Ramos (cell line): Measurements from ENCODE around the gene C10orf105.

Experiments used
- in situ Hi-C: fragments of 300-500 bp; cut with MboI; formaldehyde crosslinking; loops from one replicate; pipeline ENCODE4 v1.14.3; 2022; ENCODE audit warnings: low sequenced_read_pairs; ENCODE audit not compliant: unreplicated experiment

Gene C10orf105

DNA sequence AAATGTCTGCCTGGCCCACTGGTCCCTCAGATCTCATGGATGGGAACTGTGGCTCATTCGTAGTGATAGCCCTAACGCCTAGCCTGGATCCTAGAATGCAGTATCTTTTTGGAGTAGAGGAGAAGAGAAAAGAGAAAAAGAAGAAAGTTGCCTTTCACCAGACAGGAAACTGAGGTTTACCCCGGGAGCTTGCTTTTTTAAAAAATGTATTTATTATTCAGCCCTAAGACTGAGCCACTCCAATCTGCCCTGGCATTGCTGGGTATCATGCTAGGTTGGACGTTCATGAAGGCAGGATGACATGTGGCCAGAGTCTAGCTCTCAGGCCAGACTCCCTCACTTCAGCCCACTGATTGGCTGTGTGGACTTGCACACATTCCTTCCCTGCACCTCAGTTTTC lies 21.5 kb upstream of the C10orf105 start:
- in situ Hi-C loops, result loop anchor here (25.0 kb wide), 1 partner anchor 1254 kb away; the partner anchor contains the start of gene PALD1

DNA sequence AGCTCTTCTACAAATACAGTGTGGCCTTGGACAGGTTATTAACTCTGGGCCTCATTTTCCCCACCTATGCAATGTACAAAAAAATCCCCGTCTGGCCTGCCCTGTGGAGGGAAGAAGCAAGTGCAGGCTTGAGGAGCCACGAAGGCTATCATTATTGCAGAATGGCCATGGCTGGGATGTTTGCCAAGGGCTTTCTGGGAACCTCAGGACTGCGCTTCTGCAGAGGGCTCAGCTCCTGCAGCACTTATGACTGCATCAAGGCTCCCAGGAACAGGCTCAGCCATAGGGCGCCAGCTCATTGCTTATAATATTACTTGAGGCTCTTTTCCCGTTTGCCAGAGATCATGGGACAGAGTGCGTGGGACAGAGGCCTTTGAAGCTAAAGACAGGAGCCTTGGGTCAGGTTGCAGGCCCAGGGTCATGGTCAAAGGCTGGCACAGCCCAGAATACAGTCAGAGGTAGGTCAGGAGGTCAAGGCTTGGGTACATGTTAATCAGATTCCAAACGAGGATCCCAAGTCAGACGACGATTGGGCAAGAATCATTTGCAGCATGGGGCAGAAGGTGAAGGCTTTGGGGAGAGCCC lies 20.6 kb upstream of the C10orf105 start:
- in situ Hi-C loops, result loop anchor here (25.0 kb wide), 1 partner anchor 1253 kb away; the partner anchor contains the start of gene PALD1

DNA sequence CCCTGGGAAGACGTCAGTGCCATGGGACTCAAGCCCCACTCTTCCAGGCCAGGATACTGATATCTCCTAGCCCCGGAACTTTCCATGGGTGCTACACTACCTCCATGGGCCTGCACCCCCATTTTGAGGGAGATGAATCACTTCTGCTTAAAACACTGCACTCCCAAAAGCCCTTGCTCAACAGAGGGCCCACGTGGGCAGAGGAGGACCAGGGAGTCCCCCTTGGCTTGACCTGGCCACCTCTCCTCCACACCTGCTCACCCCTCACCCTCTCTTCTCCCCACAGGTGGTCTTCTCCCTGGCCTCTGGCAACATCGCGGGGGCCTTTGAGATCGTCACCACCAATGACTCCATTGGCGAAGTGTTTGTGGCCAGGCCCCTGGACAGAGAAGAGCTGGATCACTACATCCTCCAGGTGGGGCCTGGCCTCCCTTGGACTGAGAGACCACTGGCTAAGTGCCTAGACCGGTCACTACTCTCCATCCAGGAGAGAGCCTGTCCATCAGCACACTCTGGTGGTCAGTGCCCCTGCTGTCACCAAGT lies 19.9 kb upstream of the C10orf105 start:
- in situ Hi-C loops, result loop anchor here (25.0 kb wide), 1 partner anchor 1252 kb away; the partner anchor contains the start of gene PALD1

DNA sequence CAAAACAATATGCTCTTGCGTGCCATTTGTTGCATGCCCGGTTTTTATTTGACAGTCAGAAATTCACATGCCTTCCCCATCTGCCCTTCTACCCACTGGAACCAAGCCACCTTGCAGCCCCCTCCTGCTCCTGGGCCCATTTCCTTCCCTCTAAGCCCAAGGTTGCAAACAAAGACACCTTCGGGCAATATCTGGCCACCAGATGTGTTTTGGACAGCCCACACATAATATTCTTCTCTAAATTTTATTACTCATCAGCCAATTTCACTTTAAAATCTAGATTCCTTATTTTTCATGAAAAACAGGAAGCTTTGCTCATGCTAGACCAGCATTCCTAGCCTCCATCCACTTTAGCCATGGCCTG lies 18.2 kb upstream of the C10orf105 start:
- in situ Hi-C loops, result loop anchor here (25.0 kb wide), 1 partner anchor 1251 kb away; the partner anchor contains the start of gene PALD1

DNA sequence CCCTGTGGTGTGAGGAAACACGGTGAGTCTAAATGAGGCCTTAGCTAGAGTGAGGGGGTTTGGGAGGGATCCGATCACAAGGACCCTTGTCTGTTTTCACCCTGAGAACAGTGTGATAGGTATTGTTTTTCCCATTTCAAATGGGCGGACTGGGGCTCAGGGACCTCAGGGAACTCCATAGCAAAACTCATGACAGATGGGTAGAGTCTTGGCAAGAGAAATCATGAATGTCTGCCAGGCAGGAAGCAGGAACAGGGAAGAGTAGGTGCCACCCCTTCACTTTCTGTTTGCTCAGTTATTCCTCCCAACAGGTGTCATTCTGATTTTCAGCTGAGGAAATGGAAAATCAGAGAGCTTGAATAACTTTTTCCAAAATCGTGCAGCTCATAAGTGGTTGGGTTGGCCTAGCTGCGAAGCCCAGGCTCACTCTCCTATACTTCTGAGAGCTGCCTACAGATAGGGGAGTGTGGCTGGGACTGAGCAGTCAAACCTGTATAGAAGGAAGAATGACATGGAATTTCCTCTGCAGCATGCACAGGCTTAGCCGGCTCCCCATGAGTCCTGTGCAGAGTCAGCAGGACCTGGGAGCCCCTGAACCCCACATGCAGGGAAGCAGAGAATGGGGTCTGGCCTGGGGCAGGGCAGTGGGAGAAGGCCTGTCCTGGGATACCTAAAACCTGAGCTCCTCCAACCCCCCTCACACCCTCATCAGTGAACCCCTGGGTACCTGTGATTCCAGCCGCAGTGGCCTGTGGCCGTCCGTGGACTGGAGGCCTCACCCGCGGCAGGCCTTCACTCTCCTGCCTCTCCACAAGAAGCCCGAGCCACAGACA lies 17.6 kb upstream of the C10orf105 start:
- in situ Hi-C loops, result loop anchor here (25.0 kb wide), 1 partner anchor 1250 kb away; the partner anchor contains the start of gene PALD1

DNA sequence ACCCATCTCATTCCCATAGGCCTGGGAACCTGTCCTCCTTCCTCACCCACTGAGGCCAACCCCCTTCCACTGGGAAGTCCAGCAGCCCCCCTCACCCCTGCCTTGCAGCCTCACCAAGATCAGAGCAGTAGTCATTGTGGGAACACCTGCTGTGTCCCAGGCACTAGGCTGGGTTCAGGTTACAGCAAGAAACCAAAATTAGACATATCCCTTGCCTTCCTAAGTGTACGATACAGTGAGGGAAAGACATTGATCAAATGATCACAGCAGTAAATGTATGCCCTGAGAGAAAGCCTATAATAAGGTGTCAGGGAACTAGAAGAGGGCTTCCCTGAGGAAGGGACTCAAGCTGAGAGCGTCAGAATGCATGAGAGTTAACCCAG lies 17.0 kb upstream of the C10orf105 start:
- in situ Hi-C loops, result loop anchor here (25.0 kb wide), 1 partner anchor 1249 kb away; the partner anchor contains the start of gene PALD1

DNA sequence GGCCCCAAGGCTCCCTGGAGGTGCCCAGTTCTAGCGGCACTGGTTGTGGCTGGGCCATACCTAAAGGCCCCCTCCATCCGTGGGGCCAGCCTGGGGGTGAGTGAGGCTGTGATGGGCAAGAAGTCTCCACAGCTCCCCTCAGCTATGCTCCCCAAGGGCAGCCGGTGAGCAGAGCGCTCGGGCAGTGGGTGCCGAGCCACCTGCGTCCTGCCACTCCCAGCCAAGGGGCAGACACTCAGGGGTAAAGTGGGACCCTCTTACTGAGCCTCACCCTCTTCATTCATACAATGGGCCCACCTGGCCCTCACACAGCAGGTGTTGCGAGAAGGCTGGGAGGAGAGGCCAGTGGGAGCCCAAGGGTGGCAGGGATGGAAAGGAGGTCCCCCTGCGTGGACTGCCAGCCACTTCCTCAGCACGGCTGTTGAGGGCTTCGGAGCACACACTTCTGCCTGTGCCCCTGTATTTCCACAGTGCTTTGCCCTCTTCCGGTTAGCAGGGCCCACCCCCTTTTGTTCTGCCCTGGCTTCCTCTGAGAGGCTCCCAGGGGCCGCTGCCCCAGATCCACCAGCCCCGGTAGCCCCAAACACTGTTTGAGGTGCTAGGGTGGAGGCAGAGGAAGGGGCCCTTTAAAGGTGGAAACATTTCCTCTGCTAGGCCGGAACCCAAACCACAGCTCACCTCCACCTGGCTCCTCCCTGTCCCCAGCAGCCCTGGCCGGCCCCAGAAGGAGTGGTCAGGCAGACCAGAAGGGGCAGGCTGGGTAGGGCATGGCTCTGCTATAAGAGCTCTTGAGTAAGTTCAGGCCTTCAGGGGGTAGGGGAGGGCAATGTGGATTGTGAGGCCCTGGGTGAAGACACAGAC lies 16.4 kb upstream of the C10orf105 start:
- in situ Hi-C loops, result loop anchor here (25.0 kb wide), 1 partner anchor 1249 kb away; the partner anchor contains the start of gene PALD1

DNA sequence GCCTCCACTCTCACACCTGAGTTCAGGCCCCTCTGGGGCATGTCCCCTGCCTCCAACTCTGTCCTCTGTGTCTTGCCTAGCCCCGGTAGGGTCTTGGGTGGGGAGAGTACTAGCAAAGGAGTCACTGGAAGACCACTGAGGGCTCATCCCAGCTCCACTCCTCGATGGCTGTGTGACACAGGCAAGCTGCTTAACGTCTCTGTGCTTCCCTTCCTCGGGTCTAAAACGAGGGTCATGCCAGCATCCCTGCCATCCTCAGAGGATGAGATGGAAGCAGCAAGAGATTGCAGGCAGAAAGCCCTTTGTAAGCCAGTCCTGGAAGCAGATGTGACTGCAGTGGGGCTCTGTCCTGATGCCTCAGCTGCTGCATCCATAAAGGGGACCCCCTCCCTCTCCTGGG lies 15.2 kb upstream of the C10orf105 start:
- in situ Hi-C loops, result loop anchor here (25.0 kb wide), 1 partner anchor 1247 kb away; the partner anchor contains the start of gene PALD1

DNA sequence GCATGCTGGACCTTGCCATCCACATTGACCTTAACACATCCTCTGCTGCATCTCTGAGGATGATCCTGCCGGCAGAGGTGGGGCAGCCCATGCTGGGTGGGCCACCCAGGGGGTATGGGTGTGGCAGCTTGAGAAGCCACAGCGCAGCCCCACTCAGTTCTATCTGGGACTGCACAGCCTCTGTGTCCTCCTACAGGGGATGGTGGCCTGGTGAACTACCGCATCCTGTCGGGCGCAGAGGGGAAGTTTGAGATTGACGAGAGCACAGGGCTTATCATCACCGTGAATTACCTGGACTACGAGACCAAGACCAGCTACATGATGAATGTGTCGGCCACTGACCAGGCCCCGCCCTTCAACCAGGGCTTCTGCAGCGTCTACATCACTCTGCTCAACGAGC lies 12.2 kb upstream of the C10orf105 start:
- in situ Hi-C loops, result loop anchor here (25.0 kb wide), 1 partner anchor 1244 kb away; the partner anchor contains the start of gene PALD1

DNA sequence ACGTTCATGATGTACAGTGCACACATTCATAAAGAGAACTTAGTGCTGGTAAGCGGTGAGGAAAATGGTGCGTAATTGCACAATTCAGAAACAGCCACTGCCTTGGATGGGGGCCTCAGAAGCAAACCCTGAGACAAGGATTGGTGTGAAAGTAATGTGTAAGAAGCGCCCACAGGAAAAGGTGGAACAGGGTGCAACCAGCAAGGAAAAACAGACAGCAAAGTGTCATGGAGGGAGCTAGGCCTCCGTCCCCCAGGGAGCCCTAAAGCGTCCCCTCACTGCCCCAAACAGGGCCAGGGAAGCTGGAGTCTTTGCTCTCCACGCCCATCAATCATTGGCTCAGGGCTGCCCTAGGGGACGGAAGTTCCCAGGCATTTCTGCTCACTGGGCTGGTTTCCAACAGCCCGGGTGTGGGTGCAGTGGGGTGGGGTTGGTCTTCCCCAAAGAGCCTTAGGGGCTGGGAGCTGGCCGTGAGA lies 9.6 kb upstream of the C10orf105 start:
- in situ Hi-C loops, result loop anchor here (25.0 kb wide), 1 partner anchor 1242 kb away; the partner anchor contains the start of gene PALD1

DNA sequence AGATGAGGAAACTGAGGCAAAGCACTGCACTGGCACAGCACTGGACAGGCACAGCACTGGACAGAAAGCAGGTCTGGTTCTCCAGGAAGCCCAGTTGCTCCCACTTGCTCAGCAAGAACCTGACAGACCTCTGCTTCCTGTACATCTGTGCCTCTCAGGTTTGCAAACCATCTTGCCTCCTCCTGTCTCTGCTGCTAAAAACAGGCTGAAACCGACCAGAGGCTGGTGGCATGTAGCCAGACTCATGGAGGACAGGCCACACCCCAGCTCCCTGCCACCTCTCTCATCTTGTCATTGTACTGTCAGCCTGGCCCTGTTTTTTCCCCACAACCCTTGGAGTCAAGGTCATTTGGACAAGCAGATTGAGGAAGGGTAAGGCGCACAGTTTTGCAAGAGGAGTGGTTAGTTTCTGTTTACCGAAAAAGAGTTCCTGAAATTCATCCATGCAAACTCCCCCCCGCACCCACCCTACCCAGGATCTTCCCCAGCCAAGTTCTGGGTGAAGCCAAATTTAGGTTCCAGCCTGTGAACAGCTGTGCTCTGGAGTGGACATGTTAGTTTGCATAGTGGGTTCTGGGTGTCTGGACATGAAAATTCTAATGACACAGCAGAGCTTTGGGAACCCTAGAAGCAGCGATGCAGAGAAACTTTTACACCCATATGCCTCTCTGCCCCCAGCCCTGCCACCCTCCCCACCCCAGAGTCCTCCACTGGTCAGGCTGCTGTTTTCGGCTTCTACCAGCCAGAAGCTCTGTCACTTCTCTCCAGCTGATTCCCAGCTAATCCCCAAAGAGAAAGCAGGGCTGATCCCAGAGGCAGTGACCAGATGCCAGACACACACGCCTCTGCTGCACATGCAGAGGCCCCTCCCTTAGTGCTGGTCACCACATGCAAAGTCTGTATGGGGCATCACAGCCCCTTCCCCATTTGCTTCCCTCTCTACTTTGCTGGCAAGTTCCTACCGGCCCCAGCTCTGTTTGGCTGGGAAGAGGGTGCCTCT lies 8.5 kb upstream of the C10orf105 start:
- in situ Hi-C loops, result loop anchor here (25.0 kb wide), 1 partner anchor 1241 kb away; the partner anchor contains the start of gene PALD1

DNA sequence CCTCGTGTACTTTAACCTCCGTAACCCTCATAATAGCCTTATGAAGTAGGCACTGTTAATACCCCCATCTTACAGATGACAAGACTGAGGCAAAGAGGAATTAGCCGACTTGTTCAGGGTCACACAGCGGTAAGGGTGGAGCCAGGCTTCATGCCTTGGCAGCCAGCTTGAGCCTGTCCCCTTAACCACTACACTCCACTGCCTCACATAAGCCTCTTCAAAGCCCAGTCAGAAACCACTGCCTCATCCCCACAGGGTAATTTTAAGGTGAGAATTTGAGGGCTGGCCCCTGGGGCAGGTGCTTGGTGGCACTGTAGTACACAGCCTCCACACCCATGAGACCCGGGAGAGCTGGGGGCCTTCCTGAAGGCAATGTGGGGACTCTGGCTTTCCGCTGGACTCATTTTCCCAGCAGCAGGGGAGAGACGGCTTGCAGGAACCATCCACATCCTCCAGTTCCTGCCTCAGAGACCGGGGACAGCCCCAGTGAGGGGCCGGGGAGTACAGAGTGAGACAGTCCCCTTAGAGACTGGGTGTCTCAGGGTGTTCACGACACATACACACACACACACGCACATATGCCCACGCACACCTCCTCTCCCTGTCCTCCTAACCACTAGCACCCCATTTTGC lies 7.6 kb upstream of the C10orf105 start:
- in situ Hi-C loops, result loop anchor here (25.0 kb wide), 1 partner anchor 1240 kb away; the partner anchor contains the start of gene PALD1

DNA sequence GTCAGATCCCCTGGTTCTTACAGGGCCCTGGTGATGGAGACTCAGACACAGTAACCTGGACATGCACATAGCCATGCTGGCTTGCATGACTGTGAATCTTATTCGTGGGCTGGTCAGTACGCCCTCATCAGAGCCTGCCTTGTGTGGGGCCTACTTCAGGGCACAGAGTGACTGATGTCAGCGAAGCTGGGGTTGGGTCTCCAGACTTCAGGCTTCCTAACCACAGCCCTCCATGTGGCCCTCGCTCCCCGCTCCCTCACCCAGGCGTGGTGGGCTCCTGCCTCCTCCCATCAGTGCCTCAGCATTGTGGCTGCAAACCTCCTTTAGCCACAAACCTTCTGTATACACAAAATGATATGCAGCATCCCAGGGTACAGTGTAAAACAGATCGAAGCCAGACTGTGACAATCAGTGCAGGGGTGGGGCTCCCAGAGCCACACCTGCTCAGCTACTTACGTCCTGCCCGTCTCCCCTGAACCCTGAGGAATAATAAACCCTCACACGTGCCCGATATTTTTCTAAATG lies 7.1 kb upstream of the C10orf105 start:
- in situ Hi-C loops, result loop anchor here (25.0 kb wide), 1 partner anchor 1239 kb away; the partner anchor contains the start of gene PALD1

DNA sequence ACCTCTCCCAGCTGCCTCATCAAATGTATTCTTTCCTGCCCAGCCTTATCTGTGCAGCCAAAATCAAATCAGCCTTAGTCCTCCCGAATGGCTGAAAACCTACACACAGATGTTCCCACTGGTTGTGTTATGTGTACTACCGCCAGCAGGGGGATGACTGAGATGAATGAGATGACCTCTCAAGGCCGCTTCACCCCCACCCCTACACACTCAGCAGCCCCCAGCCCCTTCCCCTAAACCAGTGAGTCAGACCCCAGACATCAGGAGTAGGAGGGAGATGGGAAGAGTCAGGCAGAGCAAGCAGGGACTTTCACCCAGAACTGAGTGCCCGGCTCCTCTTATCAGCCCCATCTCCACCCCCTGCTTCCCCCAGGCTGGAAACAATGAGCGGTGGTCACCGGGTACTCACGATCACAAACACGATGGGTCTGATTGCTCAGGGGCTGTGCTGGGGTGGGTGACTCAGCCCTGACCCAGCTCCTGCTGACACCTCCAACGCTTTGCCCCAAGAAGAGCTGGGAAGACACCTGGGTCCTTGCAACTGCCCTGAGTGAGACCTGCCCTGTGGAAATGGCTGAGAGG lies 6.5 kb upstream of the C10orf105 start:
- in situ Hi-C loops, result loop anchor here (25.0 kb wide), 1 partner anchor 1239 kb away; the partner anchor contains the start of gene PALD1

DNA sequence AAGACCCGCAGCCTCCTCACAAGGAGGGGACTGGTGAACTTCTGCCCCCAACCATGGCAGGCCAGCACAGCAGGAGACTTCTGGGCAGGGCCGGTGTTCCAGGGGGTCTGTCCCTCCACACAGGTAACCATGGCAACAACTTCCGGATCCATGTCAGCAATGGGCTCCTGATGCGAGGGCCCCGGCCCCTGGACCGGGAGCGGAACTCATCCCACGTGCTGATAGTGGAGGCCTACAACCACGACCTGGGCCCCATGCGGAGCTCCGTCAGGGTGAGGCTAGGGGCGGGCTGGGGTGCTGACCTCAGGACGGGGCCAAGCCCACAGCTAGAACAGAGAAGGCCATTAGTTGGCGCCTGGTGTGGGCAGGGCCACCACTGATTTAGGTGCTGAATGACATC lies 5.7 kb upstream of the C10orf105 start:
- in situ Hi-C loops, result loop anchor here (25.0 kb wide), 1 partner anchor 1238 kb away; the partner anchor contains the start of gene PALD1

DNA sequence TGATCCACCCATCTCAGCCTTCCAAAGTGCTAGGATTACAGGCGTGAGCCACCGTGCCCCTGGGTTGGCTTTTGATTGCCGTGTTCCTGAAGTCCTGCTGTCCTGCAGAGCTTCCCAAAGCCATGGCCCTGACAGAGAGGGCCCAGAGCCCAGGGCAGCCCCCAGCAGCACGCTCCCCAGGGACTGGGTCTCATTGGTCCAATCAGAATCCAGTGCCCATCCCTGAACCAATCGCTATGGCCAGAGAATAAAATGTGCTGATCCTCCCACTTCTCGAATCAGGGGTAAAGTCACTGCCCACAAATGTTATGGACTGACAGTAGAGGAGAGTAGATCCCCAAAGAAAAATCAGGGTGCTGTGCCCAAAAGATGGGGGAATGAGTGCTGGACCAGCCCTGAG lies 5.0 kb upstream of the C10orf105 start:
- in situ Hi-C loops, result no loop called here

DNA sequence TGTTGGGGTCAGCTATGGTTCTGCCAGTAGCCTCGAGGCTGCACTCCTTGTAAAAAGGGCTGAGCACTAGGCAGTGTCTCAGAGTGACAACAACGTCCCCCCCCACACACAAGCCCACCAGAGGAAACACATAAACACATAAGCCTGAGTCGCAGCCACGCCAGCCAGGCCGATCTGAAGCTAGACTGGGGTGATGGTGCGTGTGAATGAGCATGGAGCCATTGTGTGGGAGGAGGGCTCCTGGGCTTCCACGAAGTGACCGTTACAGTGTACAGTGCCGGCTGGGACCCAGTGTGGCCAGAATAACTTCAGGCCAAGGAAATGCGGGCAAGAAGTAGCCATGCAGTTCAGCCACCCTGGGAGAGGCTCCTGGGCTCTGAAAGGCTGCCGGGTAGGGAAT lies 3.7 kb upstream of the C10orf105 start:
- in situ Hi-C loops, result no loop called here
